Liver (tissue), 9 donors: ENCODE data around the gene MEFV. TPM values are rescaled to one million over a fixed set of nuclear protein-coding genes. Genes with fewer than 3 reads are reported as not detected.
A peak's percentile ranks its signal among the peaks of the same experiment; 100 is the strongest.

Experiments used
- DNase-seq: peaks from one replicate; pipeline ENCODE4 v3.0.0-alpha.2; 2017; ENCODE audit warnings: low spot score
- H3K27ac ChIP-seq, 2 donors: one replicate each; pipeline ENCODE4 v1.7.0; 2013; ENCODE audit warnings: inconsistent platforms in 2 of 2, low read length in 2 of 2, control low read depth in 1 of 2, low read depth in 1 of 2, mild to moderate bottlenecking in 1 of 2
- H3K27me3 ChIP-seq, 4 donors: one replicate each; pipeline versions ENCODE4 v1.6.1 to v1.7.0; 2013; ENCODE audit warnings: low read length in 3 of 4, inconsistent platforms in 1 of 4, mild to moderate bottlenecking in 1 of 4, moderate library complexity in 1 of 4; ENCODE audit not compliant: control insufficient read depth in 4 of 4, insufficient read depth in 4 of 4
- H3K36me3 ChIP-seq, 4 donors: one replicate each; pipeline versions ENCODE4 v1.6.1 to v1.7.0; 2013; ENCODE audit warnings: low read length in 3 of 4, mild to moderate bottlenecking in 3 of 4, low read depth in 1 of 4, moderate library complexity in 1 of 4; ENCODE audit not compliant: control insufficient read depth in 4 of 4, insufficient read depth in 3 of 4
- H3K4me1 ChIP-seq, 4 donors: one replicate each; pipeline versions ENCODE4 v1.6.1 to v1.7.0; 2013; ENCODE audit warnings: low read length in 3 of 4, mild to moderate bottlenecking in 3 of 4, moderate library complexity in 1 of 4; ENCODE audit not compliant: control insufficient read depth in 4 of 4, insufficient read depth in 4 of 4
- H3K4me3 ChIP-seq, 3 donors: one replicate each; pipeline versions ENCODE4 v1.6.1 to v1.7.0; 2013; ENCODE audit warnings: low read length in 3 of 3, control low read depth in 1 of 3, low read depth in 1 of 3, mild to moderate bottlenecking in 1 of 3
- H3K9ac ChIP-seq, 2 donors: one replicate each; pipeline ENCODE4 v1.7.0; 2013; ENCODE audit warnings: low read length in 2 of 2, mild to moderate bottlenecking in 2 of 2, moderate library complexity in 2 of 2, control low read depth in 1 of 2, low read depth in 1 of 2
- H3K9me3 ChIP-seq, 4 donors: one replicate each; pipeline versions ENCODE4 v1.6.1 to v1.7.0; 2013; ENCODE audit warnings: low read length in 3 of 4; ENCODE audit not compliant: control insufficient read depth in 4 of 4
- EGR1 ChIP-seq, 2 donors: IDR thresholded peaks; 2 replicates each; pipeline ENCODE4 v1.6.1; 2016 to 2018; ENCODE audit warnings: antibody characterized with exemption in 2 of 2, low read depth in 2 of 2
- FOXA1 ChIP-seq: IDR thresholded peaks from 2 replicates; pipeline ENCODE4 v1.6.1; 2016; ENCODE audit warnings: antibody characterized with exemption
- FOXA2 ChIP-seq: IDR thresholded peaks from 2 replicates; pipeline ENCODE4 v1.6.1; 2016; ENCODE audit warnings: antibody characterized with exemption
- GABPA ChIP-seq, 2 donors: IDR thresholded peaks in 1 of 2; conservative IDR thresholded peaks in 1 of 2; 2 replicates each; pipeline ENCODE4 v1.6.1; 2016; ENCODE audit warnings: antibody characterized with exemption in 2 of 2, mild to moderate bottlenecking in 1 of 2, moderate library complexity in 1 of 2
- HNF4A ChIP-seq, 2 donors: conservative IDR thresholded peaks; 2 replicates each; pipeline ENCODE4 v1.6.1; 2016; ENCODE audit warnings: antibody characterized with exemption in 2 of 2, mild to moderate bottlenecking in 2 of 2
- HNF4G ChIP-seq: IDR thresholded peaks from 2 replicates; pipeline ENCODE4 v1.6.1; 2016; ENCODE audit warnings: antibody characterized with exemption
- JUND ChIP-seq, 2 donors: IDR thresholded peaks; 2 replicates each; pipeline ENCODE4 v1.6.1; 2016; ENCODE audit warnings: antibody characterized with exemption in 2 of 2
- NR2F2 ChIP-seq: IDR thresholded peaks from 2 replicates; pipeline ENCODE4 v1.6.1; 2016; ENCODE audit warnings: antibody characterized with exemption
- RAD21 ChIP-seq, 2 donors: IDR thresholded peaks; 2 replicates each; pipeline ENCODE4 v1.6.1; 2016; ENCODE audit warnings: antibody characterized with exemption in 2 of 2, mild to moderate bottlenecking in 2 of 2
- RXRA ChIP-seq, 2 donors: IDR thresholded peaks; 2 replicates each; pipeline ENCODE4 v1.6.1; 2017 to 2018; ENCODE audit warnings: antibody characterized with exemption in 2 of 2, mild to moderate bottlenecking in 1 of 2
- SP1 ChIP-seq: IDR thresholded peaks from 2 replicates; pipeline ENCODE4 v1.6.1; 2018; ENCODE audit warnings: antibody characterized with exemption, mild to moderate bottlenecking
- TAF1 ChIP-seq: conservative IDR thresholded peaks from 2 replicates; pipeline ENCODE4 v1.6.1; 2016; ENCODE audit warnings: antibody characterized with exemption, mild to moderate bottlenecking
- YY1 ChIP-seq: IDR thresholded peaks from 2 replicates; pipeline ENCODE4 v1.6.1; 2016; ENCODE audit warnings: antibody characterized with exemption, mild to moderate bottlenecking
- WGBS: extraction: QIAGEN DNeasy Blood & Tissue Kit; methylation state at CpG from one replicate; pipeline ENCODE4 v1.1.7; 2013; 5-methylcytosine and 5-hydroxymethylcytosine counted together
- polyA plus RNA-seq, 2 donors: library from polyadenylated mRNA; stranded (reverse) in 1 of 2; unstranded in 1 of 2; fragments of 200-250 nt in 1 of 2; fragments of >200 nt in 1 of 2; fragmentation: Nextera tagmentation in 1 of 2; extraction: Ambion mirVana in 1 of 2; gene quantifications; one replicate each; pipeline versions ENCODE4 v1.2.1 to v1.2.3, GENCODE V29; 2013 to 2015
- total RNA-seq, 2 donors: library from RNA; depleted of rRNA; stranded (reverse); fragments of >200 nt; gene quantifications; one replicate each; pipeline ENCODE4 v1.2.3, GENCODE V29; 2014
- TF ChIP-seq, protein P1 (sequence below): IDR thresholded peaks from 2 replicates; pipeline ENCODE4 v1.6.1; 2016; ENCODE audit warnings: antibody characterized with exemption, mild to moderate bottlenecking
- TF ChIP-seq, protein P2 (sequence below): IDR thresholded peaks from 2 replicates; pipeline ENCODE4 v1.6.1; 2016; ENCODE audit warnings: antibody characterized with exemption
- TF ChIP-seq, protein P3 (sequence below): IDR thresholded peaks from 2 replicates; pipeline ENCODE4 v1.6.1; 2016; ENCODE audit warnings: antibody characterized with exemption
- donor health status: healthy.
- donor health status: healthy.
- donor health status: healthy.
- donor health status: healthy.
- donor health status: healthy.

MEFV gene
- total and polyA plus RNA-seq, 4 donors: 0.33 to 3.3 (median 0.79) TPM

DNA sequence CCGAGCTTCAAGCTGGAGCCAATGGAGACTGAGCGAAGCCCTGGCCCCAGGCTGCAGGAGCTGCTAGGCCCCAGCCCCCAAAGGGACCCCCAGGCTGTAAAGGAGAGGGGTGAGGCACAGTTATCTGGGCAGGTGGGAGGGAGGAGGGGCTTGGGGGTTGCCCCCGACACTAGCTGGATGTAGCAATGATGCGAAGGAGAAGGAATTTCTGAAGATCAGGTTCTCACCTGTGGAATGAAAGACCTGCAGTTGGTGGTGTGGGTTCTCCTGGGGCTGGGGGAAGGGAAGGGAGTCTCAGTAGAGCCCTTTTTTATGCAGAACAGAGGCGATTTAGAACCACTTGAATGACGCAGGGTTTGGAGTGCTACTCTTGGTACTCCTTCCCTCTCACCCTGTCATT lies 28.7 kb upstream of the MEFV start:
- peaks cover 17 to 44% (median 40%) of the 10 kb centered on the region in 4 donors for H3K36me3 ChIP-seq

DNA sequence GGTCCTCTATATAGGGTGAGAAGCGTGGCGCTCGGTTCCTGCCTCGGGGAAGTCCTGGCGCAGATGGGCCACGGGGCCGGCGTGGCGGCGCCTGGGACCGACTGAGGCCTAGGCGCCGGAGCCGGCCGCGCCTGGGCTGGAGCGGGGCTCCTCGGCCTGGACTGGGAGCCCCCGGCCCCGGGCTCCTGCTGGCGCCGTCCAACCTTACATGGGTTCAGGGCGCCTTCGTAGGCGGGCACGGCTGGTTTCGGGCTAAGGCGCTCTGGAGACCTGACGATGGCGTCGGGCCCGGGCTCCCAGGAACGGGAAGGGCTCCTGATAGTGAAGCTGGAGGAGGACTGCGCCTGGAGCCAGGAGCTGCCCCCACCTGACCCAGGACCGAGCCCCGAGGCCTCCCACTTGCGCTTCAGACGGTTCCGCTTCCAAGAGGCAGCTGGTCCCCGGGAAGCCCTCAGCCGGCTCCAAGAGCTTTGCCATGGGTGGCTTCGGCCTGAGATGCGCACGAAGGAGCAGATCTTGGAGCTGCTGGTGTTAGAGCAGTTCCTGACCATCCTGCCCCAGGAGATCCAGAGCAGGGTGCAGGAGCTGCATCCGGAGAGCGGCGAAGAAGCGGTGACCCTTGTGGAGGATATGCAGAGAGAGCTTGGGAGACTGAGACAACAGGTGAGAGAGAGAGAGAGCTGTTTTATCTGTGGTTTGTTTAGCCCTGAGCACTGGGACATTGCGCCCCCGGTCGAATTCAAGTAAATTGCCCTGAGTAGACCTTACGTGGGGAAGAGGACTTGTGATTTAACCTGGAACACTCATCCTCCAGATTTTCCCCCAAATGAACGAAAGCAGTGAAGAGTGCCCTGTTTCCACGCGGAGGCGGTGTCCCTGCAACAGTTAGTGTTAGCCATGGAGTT lies 27.4 kb upstream of the MEFV start:
- 5% methylated on average over 56 of the region's 56 CpGs for WGBS
- peaks cover 4 to 21% (median 19%) of the 10 kb centered on the region in 4 donors for H3K4me1 ChIP-seq
- no peak for DNase-seq
- no peaks in the 10 kb centered on the region for H3K27me3 ChIP-seq
- H3K4me3 ChIP-seq: peak overlapping the region; percentile 84 to 93 (median 85)
- no peak for TF ChIP-seq TAF1
- H3K9ac ChIP-seq: peak overlapping the region; percentile 68 to 73
- peaks cover 8 to 30% (median 27%) of the 10 kb centered on the region in 4 donors for H3K36me3 ChIP-seq
- peak overlapping the region; percentile 98 for H3K27ac ChIP-seq
- peaks cover 9 to 15% (median 13%) of the 10 kb centered on the region in 4 donors for H3K9me3 ChIP-seq

More for the DNA sequence above, 28.7 kb upstream of the MEFV start:
- no peak for DNase-seq
- Histone ChIP-seq H3K4me3 (peak overlapping the region; percentile 84 to 93 (median 85)), H3K4me1 (peaks cover 4 to 21% (median 19%) of the 10 kb centered on the region in 4 donors), H3K9me3 (peaks cover 23 to 28% (median 27%) of the 10 kb centered on the region in 4 donors), H3K9ac (no peak overlapping the region), H3K27me3 (no peaks in the 10 kb centered on the region), H3K27ac (no peak overlapping the region)
- TF ChIP-seq, protein P1, sequence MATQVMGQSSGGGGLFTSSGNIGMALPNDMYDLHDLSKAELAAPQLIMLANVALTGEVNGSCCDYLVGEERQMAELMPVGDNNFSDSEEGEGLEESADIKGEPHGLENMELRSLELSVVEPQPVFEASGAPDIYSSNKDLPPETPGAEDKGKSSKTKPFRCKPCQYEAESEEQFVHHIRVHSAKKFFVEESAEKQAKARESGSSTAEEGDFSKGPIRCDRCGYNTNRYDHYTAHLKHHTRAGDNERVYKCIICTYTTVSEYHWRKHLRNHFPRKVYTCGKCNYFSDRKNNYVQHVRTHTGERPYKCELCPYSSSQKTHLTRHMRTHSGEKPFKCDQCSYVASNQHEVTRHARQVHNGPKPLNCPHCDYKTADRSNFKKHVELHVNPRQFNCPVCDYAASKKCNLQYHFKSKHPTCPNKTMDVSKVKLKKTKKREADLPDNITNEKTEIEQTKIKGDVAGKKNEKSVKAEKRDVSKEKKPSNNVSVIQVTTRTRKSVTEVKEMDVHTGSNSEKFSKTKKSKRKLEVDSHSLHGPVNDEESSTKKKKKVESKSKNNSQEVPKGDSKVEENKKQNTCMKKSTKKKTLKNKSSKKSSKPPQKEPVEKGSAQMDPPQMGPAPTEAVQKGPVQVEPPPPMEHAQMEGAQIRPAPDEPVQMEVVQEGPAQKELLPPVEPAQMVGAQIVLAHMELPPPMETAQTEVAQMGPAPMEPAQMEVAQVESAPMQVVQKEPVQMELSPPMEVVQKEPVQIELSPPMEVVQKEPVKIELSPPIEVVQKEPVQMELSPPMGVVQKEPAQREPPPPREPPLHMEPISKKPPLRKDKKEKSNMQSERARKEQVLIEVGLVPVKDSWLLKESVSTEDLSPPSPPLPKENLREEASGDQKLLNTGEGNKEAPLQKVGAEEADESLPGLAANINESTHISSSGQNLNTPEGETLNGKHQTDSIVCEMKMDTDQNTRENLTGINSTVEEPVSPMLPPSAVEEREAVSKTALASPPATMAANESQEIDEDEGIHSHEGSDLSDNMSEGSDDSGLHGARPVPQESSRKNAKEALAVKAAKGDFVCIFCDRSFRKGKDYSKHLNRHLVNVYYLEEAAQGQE: no peak
- TF ChIP-seq, protein P2, sequence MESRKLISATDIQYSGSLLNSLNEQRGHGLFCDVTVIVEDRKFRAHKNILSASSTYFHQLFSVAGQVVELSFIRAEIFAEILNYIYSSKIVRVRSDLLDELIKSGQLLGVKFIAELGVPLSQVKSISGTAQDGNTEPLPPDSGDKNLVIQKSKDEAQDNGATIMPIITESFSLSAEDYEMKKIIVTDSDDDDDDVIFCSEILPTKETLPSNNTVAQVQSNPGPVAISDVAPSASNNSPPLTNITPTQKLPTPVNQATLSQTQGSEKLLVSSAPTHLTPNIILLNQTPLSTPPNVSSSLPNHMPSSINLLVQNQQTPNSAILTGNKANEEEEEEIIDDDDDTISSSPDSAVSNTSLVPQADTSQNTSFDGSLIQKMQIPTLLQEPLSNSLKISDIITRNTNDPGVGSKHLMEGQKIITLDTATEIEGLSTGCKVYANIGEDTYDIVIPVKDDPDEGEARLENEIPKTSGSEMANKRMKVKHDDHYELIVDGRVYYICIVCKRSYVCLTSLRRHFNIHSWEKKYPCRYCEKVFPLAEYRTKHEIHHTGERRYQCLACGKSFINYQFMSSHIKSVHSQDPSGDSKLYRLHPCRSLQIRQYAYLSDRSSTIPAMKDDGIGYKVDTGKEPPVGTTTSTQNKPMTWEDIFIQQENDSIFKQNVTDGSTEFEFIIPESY: no peak
- TF ChIP-seq TAF1 (no peak), SP1 (no peak), RXRA (IDR thresholded peaks at IDR 0.05) (no peak), RAD21 (IDR thresholded peaks at IDR 0.05) (no peak), GABPA (IDR thresholded peaks at IDR 0.05 in 1 of 2, conservative IDR thresholded peaks at IDR 0.05 in 1 of 2) (no peak), NR2F2 (no peak), HNF4A (conservative IDR thresholded peaks at IDR 0.05) (no peak), HNF4G (no peak), FOXA1 (no peak), FOXA2 (no peak), JUND (IDR thresholded peaks at IDR 0.05) (no peak), EGR1 (IDR thresholded peaks at IDR 0.05; ENCODE audit: low read depth in 2 of 2) (no peak), YY1 (no peak)
- TF ChIP-seq, protein P3, sequence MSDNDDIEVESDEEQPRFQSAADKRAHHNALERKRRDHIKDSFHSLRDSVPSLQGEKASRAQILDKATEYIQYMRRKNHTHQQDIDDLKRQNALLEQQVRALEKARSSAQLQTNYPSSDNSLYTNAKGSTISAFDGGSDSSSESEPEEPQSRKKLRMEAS: no peak
- 93% methylated on average over 6 of the region's 6 CpGs for WGBS
